Erythroblast (primary cell): ENCODE results near the gene FAM118A.
"Not testable (repeated sequence)": the region's sequence is repeated elsewhere in the genome, so short reads cannot be mapped to it uniquely, and the experiment has no call there.

Source experiments
- GATA1 ChIP-seq: IDR thresholded peaks from 2 replicates; pipeline ENCODE4 v1.6.1; 2011; ENCODE audit warnings: low read depth, mild to moderate bottlenecking, control low read depth, low read length, moderate library complexity
- POLR2A ChIP-seq: IDR thresholded peaks from 2 replicates; pipeline ENCODE4 v1.6.1; 2011; ENCODE audit warnings: mild to moderate bottlenecking, low read length

DNA sequence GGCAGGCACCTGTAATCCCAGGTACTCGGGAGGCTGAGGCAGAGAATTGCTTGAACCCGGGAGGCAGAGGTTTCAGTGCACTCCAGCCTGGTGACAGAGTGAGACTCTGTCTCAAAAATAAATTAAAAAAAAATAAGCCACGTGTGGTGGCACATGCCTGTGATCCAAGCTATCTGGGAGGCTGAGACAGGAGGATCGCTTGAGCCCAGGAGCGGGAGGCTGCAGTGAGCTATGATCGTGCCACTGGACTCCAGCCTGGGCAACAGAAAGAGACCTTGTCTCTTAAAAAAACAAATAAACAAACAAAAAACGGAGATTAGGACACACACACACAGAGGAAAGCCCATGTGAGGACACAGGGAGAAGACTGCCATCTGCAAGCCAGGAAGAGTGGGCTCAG is 32.0 kb upstream of the FAM118A start:
- not testable (repeated sequence) for TF ChIP-seq POLR2A, GATA1
